ENCODE results near the gene ORAI3.

ORAI3 gene

DNA sequence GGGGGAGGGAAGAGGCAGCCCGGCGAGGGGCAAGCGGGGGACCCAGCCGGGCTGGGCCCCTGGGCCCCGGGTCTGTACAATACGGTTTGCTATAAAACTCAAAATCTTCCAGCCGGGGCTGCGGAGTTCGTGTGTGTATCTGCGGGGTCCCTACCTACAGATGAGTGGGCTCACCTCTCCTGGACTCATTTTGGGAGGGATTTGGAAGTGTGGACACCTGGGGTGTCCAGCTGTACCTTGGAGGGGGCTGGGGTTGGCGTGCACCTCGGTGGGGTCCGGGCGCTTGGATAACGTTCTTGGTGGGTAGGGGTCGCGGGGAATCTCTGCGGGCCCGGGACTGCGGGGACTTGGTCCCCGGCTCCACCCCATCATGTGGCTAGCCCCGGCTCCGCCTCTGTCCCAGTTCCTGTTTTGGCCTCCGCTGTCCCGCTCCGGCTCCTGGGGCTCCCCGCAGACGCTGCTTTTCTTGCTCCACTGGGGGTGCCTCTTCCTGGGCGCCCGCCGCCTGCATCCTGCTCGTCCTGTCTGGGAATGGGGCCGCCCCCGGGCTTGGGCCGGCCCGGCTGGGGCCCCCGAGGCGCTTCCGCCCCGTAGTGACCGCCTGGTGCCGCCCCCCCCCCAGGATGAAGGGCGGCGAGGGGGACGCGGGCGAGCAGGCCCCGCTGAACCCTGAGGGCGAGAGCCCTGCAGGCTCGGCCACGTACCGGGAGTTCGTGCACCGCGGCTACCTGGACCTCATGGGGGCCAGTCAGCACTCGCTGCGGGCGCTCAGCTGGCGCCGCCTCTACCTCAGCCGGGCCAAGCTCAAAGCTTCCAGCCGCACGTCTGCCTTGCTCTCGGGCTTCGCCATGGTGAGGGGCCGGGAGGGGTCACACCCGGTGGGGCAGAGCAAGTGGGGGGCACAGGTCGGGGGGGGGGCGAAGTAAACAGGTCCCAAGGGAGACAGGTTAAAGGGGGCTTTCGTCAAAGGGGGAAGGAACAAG, at the start of gene ORAI3:
ORAI3 (plus strand) TSS at position 402 of the 983 bp plus-strand sequence; CDS start at position 624, 222 bp downstream.
- Histone ChIP-seq H3K9me3 (ENCODE audit: low read length) (peaks cover 2% of the 10 kb centered on the region), H3K27me3 (ENCODE audit: insufficient read depth, low read length) (no peaks in the 10 kb centered on the region), H3K4me3 (ENCODE audit: low read length) (peak within 1 kb of the TSS; percentile 74), H3K4me1 (ENCODE audit: insufficient read depth, low read length) (peaks cover 31% of the 10 kb centered on the region), H3K36me3 (ENCODE audit: insufficient read depth, low read length) (peaks cover 14% of the 10 kb centered on the region), H2AFZ (ENCODE audit: low read depth, low read length) (peak within 1 kb of the TSS; percentile 52)

DNA sequence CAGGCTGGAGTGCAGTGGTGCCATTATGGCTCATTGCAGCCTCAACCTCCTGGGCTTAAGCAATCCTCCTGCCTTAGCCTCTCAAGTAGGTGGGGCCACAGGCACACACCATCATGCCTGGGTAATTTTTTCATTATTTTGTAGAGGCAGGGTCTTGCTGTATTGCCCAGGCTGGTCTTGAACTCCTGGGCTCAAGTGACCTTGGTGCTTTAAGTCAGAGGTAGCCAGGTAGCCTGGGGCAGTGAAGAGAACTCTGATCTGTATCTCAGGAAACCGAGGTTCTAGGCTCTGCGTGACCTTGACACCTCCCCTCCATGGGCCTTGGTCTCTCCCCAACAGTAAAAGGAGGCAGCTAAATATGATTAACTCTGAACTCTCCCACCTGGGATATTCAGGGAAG, 49.1 kb upstream of the ORAI3 start:
- no peaks in the 10 kb centered on the region for H3K36me3 ChIP-seq (ENCODE audit: insufficient read depth, low read length)

DNA sequence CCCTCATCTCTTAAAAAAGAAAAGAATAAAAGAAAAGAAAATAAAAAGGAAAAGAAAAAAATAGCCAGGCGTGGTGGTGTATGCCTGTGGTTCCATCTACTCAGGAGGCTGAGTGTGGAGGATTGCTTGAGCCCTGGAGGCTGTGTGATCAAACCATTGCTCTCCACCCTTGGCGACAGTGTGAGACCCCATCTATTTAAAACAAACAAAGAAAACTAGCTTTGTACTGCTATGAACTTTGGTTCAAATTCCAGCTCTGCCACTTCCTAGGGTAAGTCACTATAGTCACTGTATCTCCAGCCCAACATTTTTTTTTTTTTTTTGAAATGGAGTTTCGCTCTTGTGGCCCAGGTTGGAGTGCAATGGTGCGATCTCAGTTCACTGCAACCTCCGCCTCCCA, 48.3 kb upstream of the ORAI3 start:
- Histone ChIP-seq H3K4me3 (ENCODE audit: low read length) (no peak overlapping the region), H2AFZ (ENCODE audit: low read depth, low read length) (no peak overlapping the region), H3K4me1 (ENCODE audit: insufficient read depth, low read length) (peaks cover 9% of the 10 kb centered on the region), H3K36me3 (ENCODE audit: insufficient read depth, low read length) (no peaks in the 10 kb centered on the region), H3K9me3 (ENCODE audit: low read length) (no peaks in the 10 kb centered on the region), H3K27me3 (ENCODE audit: insufficient read depth, low read length) (no peaks in the 10 kb centered on the region)

More for the DNA sequence above, 49.1 kb upstream of the ORAI3 start:
- no peaks in the 10 kb centered on the region for H3K9me3 ChIP-seq (ENCODE audit: low read length)
- H2AFZ ChIP-seq (ENCODE audit: low read depth, low read length), result no peak overlapping the region
- peaks cover 13% of the 10 kb centered on the region for H3K4me1 ChIP-seq (ENCODE audit: insufficient read depth, low read length)
- H3K27me3 ChIP-seq (ENCODE audit: insufficient read depth, low read length), result no peaks in the 10 kb centered on the region
- no peak overlapping the region for H3K4me3 ChIP-seq (ENCODE audit: low read length)

DNA sequence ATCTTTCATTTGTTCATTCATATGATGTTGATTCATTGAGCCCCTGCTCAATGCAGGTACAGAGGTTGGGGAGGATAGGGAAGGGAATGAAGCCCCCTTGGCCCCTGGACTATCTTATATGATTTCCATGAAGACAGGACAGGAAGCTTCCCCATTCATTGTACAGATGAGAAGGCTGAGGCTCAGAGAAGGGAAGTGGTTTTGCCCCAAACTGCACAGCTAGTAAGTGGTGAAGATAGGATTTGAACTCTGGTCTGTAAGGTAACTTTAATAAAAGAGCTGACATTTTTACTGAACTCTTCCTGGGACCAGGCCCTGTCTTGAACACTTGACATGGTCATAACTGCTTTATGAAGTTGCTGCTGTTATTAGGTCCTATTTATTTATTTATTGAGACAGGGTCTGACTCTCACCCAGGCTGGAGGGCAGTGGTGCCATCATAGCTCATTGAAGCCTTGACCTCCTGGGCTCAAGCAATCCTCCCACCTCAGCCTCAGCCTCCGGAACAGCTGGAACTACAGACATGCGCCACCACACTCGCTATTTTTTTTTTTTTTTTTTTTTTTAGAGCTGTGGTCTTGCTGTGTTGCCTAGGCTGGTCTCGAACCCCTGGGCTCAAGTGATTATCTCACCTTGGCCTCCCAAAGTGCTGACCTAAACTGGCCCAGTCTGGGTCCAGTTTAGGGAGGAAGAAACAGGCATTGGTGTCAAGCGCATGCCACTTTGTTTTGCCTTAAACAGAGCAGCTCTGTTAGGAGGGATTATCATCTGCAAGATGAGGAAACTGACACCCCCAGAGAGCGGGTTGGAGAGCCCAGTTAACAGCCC, 47.5 kb upstream of the ORAI3 start:
- Histone ChIP-seq H3K4me1 (ENCODE audit: insufficient read depth, low read length) (peaks cover 2% of the 10 kb centered on the region), H3K9me3 (ENCODE audit: low read length) (no peaks in the 10 kb centered on the region), H3K27me3 (ENCODE audit: insufficient read depth, low read length) (no peaks in the 10 kb centered on the region), H2AFZ (ENCODE audit: low read depth, low read length) (no peak overlapping the region), H3K4me3 (ENCODE audit: low read length) (peak overlapping the region; percentile 15), H3K36me3 (ENCODE audit: insufficient read depth, low read length) (no peaks in the 10 kb centered on the region)

DNA sequence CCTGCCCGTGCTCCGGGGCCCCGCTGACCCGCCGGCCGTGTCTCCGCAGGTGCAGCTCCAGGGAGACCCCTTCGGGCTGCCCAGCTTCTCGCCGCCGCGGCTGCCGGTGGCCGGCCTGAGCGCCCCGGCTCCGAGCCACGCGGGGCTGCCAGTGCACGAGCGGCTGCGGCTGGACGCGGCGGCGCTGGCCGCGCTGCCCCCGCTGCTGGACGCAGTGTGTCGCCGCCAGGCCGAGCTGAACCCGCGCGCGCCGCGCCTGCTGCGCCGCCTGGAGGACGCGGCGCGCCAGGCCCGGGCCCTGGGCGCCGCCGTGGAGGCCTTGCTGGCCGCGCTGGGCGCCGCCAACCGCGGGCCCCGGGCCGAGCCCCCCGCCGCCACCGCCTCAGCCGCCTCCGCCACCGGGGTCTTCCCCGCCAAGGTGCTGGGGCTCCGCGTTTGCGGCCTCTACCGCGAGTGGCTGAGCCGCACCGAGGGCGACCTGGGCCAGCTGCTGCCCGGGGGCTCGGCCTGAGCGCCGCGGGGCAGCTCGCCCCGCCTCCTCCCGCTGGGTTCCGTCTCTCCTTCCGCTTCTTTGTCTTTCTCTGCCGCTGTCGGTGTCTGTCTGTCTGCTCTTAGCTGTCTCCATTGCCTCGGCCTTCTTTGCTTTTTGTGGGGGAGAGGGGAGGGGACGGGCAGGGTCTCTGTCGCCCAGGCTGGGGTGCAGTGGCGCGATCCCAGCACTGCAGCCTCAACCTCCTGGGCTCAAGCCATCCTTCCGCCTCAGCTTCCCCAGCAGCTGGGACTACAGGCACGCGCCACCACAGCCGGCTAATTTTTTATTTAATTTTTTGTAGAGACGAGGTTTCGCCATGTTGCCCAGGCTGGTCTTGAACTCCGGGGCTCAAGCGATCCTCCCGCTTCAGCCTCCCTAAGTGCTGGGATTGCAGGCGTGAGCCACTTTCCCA, 46.6 kb upstream of the ORAI3 start:
- no peaks in the 10 kb centered on the region for H3K27me3 ChIP-seq (ENCODE audit: insufficient read depth, low read length)
- H3K36me3 ChIP-seq (ENCODE audit: insufficient read depth, low read length), result no peaks in the 10 kb centered on the region
- H2AFZ ChIP-seq (ENCODE audit: low read depth, low read length), result no peak overlapping the region
- no peaks in the 10 kb centered on the region for H3K9me3 ChIP-seq (ENCODE audit: low read length)
- H3K4me3 ChIP-seq (ENCODE audit: low read length), result peak overlapping the region; percentile 15
- peaks cover 2% of the 10 kb centered on the region for H3K4me1 ChIP-seq (ENCODE audit: insufficient read depth, low read length)

DNA sequence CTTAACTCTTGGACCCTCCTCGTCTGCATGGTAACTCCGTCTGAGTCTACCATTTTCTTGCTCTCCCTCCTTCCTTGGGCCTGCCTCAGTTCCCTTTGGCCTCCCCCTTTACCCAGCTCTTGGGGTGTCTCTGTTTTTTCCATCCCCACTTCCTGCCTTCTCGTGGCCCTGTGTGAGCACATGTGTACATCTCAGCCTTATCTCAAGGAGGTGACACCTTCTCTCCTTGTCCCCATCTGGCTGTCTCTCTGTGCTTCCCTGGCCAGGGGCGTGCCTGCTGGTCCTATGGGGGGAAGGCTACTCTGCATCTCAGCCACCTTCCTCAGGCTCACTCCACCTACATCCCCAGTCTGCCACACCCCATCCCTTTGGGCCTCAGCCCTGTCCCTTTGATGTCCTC, 45.9 kb upstream of the ORAI3 start:
- Histone ChIP-seq H3K4me3 (ENCODE audit: low read length) (no peak overlapping the region), H3K4me1 (ENCODE audit: insufficient read depth, low read length) (peaks cover 7% of the 10 kb centered on the region), H3K36me3 (ENCODE audit: insufficient read depth, low read length) (no peaks in the 10 kb centered on the region)

DNA sequence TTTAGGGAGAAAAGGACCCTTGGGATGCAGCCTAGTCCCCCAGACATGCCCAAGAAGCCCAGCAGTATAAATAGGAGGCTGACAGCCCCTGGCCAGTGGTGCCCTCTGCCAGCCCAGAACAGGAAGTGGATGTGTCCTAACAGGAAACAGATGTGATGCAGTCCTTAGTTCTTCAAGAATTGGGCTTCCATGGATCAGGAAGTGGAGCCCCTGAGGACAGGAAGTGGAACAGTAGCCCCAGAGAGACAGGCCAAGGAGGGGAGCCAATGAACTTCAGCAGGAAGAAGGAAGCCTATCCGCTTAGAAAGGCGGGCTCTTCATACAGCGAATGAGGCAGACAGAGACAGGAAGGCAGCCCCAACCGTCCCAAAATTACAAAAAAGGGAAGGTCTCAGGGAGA, 45.3 kb upstream of the ORAI3 start:
- H3K27me3 ChIP-seq (ENCODE audit: insufficient read depth, low read length), result no peaks in the 10 kb centered on the region
- no peaks in the 10 kb centered on the region for H3K9me3 ChIP-seq (ENCODE audit: low read length)
- no peak overlapping the region for H3K4me3 ChIP-seq (ENCODE audit: low read length)
- H3K4me1 ChIP-seq (ENCODE audit: insufficient read depth, low read length), result peaks cover 7% of the 10 kb centered on the region
- H3K36me3 ChIP-seq (ENCODE audit: insufficient read depth, low read length), result no peaks in the 10 kb centered on the region
- H2AFZ ChIP-seq (ENCODE audit: low read depth, low read length), result no peak overlapping the region

More for the DNA sequence above, 45.9 kb upstream of the ORAI3 start:
- no peaks in the 10 kb centered on the region for H3K27me3 ChIP-seq (ENCODE audit: insufficient read depth, low read length)
- H2AFZ ChIP-seq (ENCODE audit: low read depth, low read length), result no peak overlapping the region
- H3K9me3 ChIP-seq (ENCODE audit: low read length), result no peaks in the 10 kb centered on the region

DNA sequence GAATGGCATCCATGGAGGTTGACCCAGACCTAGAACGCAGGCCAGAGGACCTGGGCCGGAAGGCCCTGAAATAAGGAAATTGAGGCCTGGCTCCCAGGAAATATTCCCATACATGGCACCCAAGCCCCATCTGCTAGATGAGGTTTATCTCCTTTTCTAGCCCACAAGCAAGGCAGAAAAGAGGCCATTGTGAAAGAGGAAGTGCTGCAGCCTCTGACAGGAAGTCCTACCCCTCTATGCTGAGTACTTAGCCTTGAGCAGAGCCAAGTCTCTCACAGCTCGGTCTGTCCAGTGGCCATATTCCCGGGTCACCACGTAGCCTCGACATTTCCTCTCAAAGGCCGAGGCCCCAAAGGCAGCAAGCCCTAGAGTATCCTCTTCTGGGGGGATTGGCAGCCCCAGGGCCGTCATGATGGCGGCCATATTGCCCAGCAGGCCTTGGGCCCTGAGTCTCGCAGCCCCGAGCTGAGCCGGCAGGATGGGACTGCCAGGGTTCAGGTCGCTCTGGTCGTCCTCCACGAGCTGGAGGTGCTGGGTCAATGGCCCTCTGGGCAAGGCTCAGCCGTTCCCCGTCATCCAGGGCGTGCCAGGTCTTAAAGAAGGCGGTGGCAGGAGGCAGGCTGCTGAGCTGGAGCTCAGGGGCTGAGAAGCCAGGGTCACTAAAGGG, 44.6 kb upstream of the ORAI3 start:
- Histone ChIP-seq H3K9me3 (ENCODE audit: low read length) (no peaks in the 10 kb centered on the region), H3K27me3 (ENCODE audit: insufficient read depth, low read length) (no peaks in the 10 kb centered on the region), H3K4me3 (ENCODE audit: low read length) (no peak overlapping the region), H2AFZ (ENCODE audit: low read depth, low read length) (no peak overlapping the region), H3K36me3 (ENCODE audit: insufficient read depth, low read length) (no peaks in the 10 kb centered on the region), H3K4me1 (ENCODE audit: insufficient read depth, low read length) (peaks cover 7% of the 10 kb centered on the region)

DNA sequence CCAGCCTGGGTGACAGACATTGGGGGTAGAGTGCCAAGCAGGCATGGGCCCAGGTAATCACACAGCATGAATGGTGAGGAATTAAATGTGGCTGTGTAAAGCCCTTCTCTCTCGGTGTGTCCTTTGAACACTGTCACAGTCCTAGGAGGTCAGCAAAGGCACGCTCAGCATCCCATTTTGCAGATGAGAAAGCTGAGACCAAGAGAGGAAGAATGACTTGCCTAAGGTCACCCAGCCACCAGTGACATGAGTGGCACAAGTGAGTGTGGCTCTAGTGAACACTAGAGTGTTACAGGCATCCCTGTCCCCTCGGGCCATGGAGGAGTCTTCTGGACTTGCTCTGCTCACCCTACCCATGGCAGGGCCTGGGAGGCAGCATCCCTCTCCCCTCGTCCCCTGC, 41.8 kb upstream of the ORAI3 start:
- H3K27me3 ChIP-seq (ENCODE audit: insufficient read depth, low read length), result no peaks in the 10 kb centered on the region
- H3K4me3 ChIP-seq (ENCODE audit: low read length), result no peak overlapping the region
- peaks cover 7% of the 10 kb centered on the region for H3K4me1 ChIP-seq (ENCODE audit: insufficient read depth, low read length)
- H2AFZ ChIP-seq (ENCODE audit: low read depth, low read length), result no peak overlapping the region
- no peaks in the 10 kb centered on the region for H3K9me3 ChIP-seq (ENCODE audit: low read length)
- H3K36me3 ChIP-seq (ENCODE audit: insufficient read depth, low read length), result no peaks in the 10 kb centered on the region

DNA sequence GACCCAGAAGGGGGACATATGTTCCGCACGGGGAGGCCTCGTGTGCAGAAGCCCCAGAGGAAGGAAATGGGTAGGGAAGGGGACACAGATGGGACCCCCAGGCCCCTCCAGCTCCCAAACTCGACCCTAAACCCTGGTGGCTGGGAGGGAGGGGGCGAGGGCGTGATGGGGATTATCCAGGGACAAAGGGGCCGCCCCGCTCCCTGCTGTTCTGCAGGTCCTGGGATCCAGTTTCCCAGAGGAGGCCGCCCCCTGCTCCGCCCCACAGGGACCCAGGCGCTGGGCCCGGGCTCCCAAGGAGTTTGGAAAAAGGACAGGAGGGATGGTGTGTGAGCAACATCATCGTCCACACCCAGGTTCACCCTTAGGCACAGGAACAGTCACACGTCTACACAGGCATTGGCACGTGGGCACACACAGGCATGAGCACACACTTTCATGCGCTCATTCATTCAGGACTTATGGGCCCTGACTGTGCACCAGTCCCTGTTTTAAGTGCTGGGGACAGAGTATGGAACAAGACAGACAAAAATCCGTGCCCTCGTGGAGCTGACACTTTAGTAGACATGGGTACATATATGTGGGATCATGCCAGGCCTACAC, 38.3 kb upstream of the ORAI3 start:
- Histone ChIP-seq H3K4me1 (ENCODE audit: insufficient read depth, low read length) (peaks cover 7% of the 10 kb centered on the region), H3K9me3 (ENCODE audit: low read length) (no peaks in the 10 kb centered on the region), H3K27me3 (ENCODE audit: insufficient read depth, low read length) (no peaks in the 10 kb centered on the region), H2AFZ (ENCODE audit: low read depth, low read length) (no peak overlapping the region), H3K4me3 (ENCODE audit: low read length) (no peak overlapping the region), H3K36me3 (ENCODE audit: insufficient read depth, low read length) (no peaks in the 10 kb centered on the region)

DNA sequence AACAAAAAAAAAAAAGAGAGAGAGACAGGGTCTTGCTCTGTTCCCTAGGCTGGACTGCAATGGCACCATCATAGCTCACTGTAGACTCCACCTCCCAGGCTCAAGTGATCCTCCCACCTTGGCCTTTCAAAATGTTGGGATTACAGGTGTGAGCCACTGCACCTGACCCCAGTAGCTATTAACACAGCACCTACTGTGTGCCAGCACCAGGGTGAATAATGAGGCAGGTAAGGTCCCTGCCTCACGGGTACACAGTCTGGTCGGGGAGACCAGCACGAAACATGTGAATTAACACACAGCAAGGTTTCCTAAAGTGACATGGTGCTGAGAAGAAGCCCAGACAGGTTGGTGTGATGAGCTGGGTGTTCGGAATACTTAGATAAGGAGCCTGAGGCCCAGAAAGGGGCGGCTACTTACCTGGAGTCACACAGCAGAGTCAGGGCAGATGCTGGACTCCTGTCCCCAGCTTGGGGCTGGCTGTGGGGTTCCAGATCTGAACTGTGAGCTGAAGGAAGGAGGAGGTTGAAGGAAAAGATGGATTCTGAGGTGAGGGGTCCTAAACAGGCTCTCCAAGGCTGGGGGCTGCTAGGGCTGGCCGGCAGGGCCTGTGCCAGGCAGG, 36.0 kb upstream of the ORAI3 start:
- no peaks in the 10 kb centered on the region for H3K4me1 ChIP-seq (ENCODE audit: insufficient read depth, low read length)
- H3K27me3 ChIP-seq (ENCODE audit: insufficient read depth, low read length), result no peaks in the 10 kb centered on the region
- no peaks in the 10 kb centered on the region for H3K36me3 ChIP-seq (ENCODE audit: insufficient read depth, low read length)
- H3K4me3 ChIP-seq (ENCODE audit: low read length), result no peak overlapping the region
- H3K9me3 ChIP-seq (ENCODE audit: low read length), result no peaks in the 10 kb centered on the region
- no peak overlapping the region for H2AFZ ChIP-seq (ENCODE audit: low read depth, low read length)
